Mammary epithelial cell (primary cell): ENCODE results near the gene NMNAT2.

Experiments used
- EZH2 ChIP-seq: IDR thresholded peaks from 2 replicates; pipeline ENCODE4 v1.6.1; 2012; ENCODE audit warnings: low read length, inconsistent platforms, borderline replicate concordance
- TF ChIP-seq, protein P1 (sequence below), 2 donors: IDR thresholded peaks in 1 of 2; conservative IDR thresholded peaks in 1 of 2; 2 replicates each; pipeline ENCODE4 v1.5.1; 2011 to 2012; ENCODE audit warnings: inconsistent platforms in 2 of 2, low read length in 2 of 2, mild to moderate bottlenecking in 2 of 2, control low read depth in 1 of 2, low read depth in 1 of 2; ENCODE audit not compliant: insufficient read depth in 1 of 2; ENCODE audit errors: extremely low read depth in 1 of 2

DNA sequence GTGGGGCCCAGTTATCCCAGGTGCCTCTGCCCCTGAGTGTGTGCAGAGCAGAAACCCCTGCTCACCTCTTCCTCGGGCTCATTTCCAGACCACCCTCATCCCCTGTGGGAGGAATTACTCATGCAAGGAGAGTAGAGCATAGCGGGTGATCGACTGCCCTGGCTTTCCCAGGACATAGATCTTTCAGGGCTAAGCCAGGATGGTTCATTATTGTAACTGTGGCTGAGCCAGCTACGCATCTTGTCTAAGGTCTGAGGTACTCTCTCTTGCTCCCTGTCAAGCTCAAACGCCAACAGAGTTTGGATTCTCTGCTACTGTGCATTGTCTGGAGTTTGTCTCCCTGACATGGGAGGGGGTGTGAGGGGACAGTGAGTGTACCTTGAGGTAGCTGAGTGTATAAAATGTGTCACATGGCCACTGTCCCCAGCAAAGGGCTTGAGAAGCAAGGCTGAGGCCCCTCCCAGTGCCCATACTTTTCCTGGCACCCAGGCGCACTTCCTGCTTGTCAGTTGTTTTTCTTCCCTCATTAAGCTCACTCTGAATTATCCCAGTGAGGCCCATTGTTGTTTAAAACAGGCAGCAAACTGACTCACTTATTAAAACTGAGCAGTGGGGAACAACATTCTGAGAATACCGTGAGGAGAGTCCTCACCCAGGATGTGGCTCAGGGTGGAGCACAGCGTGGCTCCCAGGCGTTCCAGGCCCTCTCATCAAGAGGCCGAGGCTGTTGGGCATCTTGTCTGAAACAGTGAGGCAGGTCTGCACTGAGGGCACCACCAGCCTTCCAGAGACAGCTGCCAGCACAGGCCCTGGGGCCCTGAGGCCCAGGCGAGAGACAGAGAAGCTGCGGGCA is 139.2 kb downstream of the NMNAT2 start:
- TF ChIP-seq, protein P1, sequence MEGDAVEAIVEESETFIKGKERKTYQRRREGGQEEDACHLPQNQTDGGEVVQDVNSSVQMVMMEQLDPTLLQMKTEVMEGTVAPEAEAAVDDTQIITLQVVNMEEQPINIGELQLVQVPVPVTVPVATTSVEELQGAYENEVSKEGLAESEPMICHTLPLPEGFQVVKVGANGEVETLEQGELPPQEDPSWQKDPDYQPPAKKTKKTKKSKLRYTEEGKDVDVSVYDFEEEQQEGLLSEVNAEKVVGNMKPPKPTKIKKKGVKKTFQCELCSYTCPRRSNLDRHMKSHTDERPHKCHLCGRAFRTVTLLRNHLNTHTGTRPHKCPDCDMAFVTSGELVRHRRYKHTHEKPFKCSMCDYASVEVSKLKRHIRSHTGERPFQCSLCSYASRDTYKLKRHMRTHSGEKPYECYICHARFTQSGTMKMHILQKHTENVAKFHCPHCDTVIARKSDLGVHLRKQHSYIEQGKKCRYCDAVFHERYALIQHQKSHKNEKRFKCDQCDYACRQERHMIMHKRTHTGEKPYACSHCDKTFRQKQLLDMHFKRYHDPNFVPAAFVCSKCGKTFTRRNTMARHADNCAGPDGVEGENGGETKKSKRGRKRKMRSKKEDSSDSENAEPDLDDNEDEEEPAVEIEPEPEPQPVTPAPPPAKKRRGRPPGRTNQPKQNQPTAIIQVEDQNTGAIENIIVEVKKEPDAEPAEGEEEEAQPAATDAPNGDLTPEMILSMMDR (conservative IDR thresholded peaks at IDR 0.05 in 1 of 2, IDR thresholded peaks at IDR 0.05 in 1 of 2; ENCODE audit: extremely low read depth in 1 of 2, insufficient read depth in 1 of 2, low read depth in 1 of 2, low read length in 2 of 2), result no peak
- TF ChIP-seq EZH2, result no peak
